ENCODE data around the gene MAP6.
"Not testable (repeated sequence)": the region's sequence is repeated elsewhere in the genome, so short reads cannot be mapped to it uniquely, and the experiment has no call there.

MAP6 gene

DNA sequence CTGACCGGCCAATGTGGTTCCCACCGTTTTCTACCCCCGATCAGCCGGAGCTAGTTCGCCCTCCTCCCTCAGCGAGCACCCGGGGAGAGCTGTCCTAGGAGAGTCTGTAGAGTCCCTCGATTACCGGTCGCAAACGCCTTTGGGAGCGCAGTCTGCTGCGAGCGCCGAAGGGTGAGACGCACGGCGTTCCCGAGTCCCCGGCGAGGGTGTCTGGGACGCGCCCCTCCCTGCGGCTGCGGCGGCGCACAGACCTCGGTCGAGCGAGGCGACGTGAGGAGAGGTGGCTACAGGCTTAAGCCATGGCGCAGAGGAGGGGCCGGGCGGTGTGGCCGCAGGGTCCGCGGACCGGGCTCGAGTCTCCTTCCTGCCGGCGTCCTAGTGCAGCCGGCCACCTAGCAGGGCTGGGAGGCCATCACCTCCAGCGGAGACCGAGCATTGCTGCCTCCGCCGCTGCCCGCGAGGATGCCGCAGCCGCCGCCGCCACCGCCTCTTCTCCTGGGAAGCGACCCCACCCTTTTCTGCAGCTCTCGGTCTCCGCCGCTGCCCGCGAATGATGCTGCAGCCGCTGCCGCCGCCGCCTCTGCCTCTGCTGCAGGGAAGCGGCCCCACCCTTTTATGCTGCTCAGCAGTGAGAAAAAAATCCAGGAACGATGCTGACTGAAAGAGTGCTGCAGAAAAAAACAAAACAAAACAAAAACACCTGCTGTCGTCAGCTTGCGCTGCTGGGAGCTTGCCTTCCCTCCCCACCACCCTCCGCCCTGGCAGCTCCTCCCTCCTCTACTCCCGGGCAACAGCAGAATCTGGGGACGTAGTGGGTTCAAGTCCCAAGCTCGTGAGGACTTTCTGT lies at the start of gene MAP6:
TSS of gene MAP6 (minus strand) at position 588 of the 847 bp plus-strand sequence. CDS start 669 bp downstream, outside the sequence.
- peak; percentile 9 for DNase-seq

DNA sequence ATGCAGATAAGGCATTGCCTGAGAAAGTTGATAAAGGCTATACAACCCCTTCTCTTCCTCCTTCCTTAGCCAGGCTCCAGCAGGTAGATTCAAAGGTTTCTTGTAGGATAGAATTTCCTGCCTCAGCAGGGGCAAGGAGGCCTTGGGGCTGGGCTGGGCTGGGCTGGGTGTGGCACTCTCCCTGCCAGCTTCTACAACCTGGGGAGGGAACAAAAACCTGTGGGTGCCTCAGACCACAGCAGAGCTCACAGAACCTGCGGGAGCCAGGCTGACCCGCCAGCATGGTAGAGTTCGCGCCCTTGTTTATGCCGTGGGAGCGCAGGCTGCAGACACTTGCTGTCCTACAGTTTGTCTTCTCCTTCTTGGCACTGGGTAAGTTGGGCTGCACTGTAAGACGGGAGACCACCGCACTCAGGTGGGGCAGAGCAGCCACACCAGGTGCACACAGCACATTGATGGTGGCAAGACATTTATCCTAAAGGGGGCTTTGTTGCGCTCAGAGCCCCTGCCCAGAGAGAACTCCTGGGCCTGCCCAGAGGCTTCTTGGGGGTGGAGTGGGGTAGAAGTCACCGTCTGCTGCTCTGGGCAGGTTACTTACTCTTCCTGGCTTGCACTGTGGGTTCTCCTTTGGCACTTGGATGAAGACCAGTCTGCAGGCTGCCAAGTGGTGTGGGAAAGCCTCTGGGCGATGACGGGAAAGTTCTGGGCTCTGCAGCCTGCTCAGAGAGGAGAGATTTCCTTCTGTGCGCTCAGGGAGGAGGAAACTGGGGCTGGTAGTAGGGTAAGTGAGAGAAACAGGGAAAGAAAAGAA lies 49.0 kb upstream of the MAP6 start, which contains the start of gene MOGAT2:
TSS of gene MOGAT2 (plus strand) at position 231 of the 811 bp plus-strand sequence. CDS start at position 282, 51 bp downstream.
- DNase-seq: no peak

DNA sequence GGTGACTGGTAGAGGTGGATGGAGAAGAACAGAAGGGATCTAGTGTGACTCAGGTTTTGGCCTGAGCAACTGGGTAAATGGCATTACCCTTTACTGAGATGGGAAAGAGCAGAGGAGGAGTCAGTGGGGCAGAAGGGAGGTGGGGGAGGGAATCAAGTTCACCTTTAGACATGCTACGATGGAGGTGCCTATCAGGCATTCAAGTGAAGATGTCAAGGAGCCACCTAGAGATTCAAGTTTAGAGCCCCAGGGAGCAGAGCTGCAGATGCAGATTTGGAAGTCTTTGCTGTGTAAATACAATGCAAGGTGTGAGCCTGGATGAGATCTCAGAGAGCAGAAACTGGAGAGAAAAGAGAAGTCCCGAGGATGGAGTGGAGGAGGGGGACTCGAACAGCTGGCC lies 47.8 kb upstream of the MAP6 start:
- DNase-seq: no peak

DNA sequence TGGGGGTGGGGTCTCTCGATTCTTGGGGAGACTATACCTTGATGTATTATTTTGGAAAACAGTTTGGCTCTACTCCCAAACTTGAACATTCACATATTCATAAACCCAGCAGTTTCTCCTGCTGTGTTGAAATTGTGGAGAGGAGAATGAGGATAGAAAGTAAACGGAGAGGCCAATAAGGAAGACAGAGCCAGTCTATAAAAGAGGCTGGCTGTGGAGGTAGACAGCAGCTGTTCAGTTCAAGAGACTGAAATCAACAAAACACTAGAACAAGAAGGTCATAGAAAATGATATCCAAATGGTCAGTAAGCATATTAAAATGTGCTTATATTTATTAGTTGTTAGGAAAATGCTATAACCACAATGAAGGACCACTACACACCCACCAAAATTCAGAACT lies 46.9 kb upstream of the MAP6 start:
- DNase-seq: no peak

DNA sequence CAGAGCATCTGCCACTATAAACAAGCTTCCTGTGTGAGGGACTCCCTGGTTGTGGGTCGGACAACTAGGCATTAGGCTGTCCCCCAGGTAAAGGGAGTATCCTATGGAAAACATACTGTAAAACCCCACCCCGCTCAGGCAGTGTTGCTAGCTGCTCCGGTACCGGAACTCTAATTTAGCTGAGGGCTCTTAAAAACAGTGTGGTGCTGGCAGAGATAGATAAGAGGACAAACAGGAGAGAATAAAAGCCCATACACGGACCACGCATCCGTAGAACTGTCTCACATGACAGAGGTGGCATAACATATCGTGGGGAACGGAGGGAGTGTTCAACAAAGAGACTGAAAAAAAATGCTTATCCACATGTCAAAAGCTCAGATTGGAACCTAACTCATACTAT lies 45.4 kb upstream of the MAP6 start:
- no peak for DNase-seq

DNA sequence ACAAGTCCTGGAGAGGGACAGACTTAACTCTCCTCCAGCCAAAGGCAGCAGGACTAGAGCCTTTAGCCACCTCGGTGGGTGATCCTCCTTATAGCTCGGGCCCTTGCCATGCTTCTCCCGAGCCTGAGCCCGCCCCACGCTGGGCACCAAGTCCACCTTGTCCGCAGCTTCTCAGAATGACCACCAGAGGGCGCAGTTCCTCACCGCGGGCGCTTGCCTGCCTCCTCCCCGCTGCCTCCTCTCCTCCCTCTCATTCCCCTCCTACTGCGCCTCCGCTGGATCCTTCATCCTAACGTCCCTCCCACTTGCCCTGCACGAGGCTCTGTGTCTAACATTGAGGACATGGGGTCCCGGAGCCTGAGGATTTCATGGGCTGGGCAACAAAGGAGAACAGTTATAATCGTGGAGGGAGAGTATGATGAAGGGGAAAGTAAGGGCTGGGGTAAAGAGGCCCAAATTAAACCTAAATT lies 37.5 kb upstream of the MAP6 start:
- DNase-seq: peak; percentile 68

DNA sequence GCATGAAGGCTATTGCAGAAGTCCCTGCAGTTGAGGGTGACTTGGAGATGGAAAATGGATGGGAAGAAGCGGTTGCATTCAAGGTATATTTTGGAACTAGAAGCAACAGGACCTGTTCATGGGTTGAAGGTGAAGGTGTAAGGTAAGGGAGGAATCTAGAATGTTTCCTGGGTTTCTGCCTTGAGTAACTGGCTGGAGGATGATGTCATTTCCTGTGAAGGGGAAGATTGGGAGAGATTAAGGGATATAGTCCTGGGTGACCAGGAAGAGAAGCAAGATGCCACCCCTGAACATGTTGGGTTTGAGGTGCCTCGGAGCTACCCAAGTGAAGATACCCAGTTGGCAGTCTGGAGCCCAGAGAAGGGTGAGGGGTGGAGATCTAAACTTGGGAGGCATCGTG lies 36.7 kb upstream of the MAP6 start:
- DNase-seq: no peak

DNA sequence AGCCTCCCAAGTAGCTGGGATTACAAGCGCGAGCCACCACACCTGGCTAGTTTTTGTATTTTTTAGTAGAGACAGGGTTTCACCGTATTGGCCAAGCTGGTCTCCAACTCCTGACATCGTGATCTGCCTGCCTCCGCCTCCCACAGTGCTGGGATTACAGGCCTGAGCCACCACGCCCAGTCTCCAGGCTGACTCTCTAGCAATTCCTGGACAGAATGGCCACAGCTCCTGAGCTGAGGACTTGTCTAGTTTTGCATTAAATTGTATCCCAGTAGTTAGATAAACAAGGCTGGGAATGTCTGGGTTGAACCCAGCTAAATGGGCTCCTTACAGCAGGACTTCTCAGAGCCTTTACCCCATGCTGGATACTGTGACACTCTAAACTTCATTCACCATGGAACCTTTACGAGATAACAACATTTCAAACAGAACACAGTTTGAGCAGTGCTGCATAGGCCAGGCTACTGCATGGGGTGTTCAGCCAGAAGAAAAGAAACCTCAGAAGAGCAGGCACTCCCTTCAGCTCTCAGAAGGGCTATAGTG lies 34.9 kb upstream of the MAP6 start:
- DNase-seq: no peak

DNA sequence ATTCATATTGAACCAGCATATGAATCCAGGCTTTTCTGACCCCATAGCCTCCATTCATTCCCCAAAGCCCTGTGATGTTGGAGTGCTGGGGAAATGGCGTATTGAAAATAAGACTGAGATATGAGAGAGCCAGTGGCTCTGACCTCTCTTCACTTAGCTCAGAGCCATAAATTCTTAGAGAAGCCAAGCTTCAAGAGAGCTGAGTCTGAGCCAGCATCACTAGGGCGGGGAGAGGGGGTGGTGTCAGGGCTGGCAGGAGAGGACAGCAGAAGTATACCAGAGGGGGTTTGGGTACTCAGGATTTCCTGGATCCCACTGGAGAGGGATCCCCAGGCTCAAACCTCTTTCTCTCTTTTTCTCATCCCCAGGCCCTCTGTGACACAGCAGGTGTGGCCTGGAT lies 32.1 kb upstream of the MAP6 start:
- no peak for DNase-seq

DNA sequence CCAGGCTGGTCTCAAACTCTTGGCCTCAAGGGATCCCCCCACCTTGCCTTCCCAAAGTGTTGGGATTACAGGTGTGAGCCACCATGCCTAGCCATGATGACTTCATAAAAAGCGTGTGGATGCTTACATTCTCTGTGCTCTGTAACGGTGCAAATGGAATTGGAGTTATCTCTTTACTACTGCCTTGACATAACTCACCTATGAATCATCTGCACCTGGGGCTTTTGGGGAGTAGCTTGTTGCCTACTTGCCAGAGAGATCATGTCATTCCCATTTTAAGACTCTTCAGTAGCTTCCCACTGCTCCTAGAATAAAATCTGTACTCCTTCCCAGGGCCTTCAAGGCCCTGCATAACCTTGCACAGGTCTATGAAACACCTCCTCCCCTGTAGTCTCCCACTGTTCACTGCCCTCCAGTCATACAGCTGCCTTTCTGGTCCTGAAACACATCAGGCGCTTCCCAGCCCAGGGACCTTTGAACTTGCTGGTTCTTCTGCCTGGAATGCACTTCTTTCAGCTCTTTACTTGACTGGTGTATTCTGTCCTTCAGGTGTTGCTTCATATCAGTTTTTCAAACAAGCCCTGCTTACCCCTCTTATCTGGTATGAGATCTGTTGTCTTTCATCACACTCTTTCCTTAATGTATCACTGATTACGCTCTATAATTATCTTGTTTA lies 29.2 kb upstream of the MAP6 start:
- no peak for DNase-seq

DNA sequence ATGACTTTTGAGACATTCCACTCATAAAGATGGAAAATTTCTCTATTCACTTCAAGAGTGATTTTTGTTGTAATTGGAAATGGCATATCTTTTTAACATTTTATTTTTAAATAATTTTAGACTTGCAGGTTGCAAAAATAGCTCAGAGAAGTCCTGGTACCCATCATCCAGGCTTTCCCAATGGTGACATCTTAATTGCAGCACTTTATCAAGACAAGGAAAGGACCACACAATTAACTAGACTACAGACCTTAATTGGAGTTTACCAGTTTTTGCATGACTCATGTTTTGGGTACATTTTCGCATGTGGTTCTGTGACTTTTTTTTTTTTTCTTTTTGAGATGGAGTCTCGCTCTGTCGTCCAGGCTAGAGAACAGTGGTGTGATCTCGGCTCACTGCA lies 23.0 kb upstream of the MAP6 start:
- no peak for DNase-seq

DNA sequence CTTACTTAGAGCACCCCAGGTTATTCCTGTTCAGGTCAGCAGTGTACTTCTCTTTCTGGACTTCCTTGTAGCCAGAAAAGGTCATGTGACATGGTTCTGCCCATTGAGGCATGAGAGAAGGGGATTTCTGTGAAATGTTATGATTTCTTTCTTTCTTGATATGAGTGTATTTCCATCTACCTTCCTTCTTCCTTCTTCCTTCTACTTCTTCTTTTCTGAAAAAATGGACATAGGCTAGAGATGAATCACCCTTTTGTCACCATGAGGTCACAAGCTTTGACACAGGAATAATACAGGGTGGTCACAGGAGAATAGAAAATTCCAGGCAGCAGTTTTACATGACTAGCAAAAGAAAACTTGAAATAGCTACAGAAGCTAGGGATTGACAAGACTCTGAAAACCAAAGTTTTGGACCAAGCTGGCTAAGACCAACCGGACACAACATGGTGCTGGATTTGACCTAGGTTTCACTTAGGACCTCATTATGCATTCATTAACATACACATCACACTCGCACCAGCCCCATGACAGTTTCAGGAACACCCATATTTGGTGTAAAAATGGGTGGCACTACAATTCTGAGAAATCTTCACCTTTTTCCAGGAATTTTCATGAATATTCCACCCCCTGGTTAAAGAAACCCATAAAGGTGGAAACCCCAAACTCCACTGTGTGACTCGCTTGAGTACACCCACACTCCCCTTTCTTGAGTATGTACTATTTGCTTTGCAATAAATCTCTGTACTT lies 21.2 kb upstream of the MAP6 start:
- no peak for DNase-seq

DNA sequence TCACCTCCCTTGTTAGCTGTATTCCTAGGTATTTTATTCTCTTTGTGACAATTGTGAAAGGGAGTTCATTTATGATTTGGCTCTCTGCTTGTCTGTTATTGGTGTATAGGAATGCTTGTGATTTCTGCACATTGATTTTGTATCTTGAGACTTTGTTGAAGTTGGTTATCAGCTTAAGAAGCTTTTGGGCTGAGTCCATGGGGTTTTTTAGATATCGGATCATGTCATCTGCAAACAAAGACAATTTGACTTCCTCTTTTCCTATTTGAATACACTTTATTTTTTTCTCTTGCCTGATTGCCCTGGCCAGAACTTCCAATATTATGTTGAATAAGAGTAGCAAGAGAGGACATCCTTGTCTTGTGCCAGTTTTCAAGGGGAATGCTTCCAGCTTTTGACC lies 15.0 kb upstream of the MAP6 start:
- not testable (repeated sequence) for DNase-seq

DNA sequence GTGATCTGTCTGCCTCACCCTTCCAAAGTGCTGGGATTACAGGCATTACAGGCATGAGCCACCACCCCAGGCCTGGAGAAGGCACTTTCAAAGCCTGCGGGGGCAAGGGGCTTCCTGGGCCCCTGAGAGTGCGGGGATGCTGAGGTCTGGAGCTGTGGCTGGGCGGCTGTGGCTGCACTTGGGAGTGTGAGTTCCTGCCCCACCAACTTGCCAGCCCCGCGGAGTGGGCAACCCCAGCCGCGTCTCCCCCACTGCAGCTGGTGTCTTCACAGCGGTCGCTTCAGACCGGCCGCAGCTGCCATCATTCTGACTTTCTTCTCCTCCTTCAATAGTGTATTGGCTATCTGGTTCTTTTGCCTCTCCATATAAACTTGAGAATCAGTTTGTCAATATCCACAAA lies 10.7 kb upstream of the MAP6 start:
- DNase-seq: no peak

DNA sequence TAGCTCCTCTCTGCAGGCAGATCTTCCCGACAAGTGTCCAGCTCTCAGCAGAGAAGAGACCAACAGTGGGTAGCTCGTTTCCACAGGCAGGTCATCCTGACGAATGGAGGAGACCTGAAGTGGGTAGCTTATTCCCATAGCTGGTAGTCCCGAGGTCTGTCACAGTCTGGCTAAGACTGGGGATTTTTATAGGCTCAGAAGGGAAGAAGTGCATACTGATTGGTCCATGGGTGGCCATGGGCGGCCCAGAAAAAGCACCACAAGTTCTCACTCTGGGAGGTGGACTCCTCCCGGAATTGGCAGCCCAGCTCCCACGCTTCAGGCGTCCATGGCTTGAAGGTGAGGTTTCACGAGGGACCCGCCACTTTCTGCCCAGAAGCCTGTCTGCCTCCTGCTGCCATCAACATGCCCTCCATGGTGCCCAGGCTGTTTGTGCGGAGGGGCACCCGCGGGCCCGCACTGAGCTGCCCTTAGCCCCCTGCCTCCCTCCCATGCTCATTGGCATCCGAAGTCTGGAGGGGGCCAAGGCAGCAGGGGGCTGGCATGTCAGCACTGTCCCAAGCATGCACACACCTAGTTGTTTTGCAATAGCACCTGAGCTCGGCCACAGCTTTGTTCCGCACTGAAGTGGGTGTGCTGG lies 9.9 kb upstream of the MAP6 start:
- DNase-seq: no peak

DNA sequence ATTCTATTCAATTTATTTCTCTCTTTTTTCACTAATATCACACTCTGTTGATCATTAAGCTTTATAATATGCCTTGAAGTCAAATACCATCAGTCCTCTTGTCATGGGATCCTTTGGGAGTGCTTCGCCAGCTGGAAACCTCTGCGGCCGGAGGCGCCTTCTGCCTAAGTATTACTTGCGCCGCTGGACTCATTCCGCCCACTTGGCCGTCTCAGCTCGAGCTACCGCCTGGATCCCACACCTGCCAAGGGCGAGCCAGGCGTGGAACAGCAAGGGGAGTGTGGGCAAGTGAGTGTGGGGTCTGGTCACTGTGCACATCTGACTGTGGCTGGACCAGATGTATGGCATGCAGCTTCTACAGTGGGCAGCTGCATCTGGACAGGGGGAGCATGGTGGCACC lies 9.1 kb upstream of the MAP6 start:
- DNase-seq: no peak

DNA sequence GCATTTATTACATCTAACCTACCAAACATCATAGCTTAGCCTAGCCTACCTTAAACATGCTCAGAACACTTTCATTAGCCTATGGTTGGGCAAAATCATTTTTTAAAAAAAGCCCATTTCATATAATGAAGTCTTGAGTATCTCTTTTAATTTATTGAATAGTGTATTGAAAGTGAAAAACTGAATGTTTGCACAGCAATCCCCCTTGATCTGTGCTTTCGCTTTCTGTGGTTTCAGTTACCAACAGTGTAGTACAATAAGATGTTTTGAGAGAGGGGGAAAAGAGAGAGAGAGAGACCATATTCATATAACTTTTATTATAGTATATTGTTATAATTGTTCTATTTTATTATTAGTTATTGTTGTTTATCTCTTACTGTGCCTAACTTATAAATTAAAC lies 8.4 kb upstream of the MAP6 start:
- DNase-seq: no peak

DNA sequence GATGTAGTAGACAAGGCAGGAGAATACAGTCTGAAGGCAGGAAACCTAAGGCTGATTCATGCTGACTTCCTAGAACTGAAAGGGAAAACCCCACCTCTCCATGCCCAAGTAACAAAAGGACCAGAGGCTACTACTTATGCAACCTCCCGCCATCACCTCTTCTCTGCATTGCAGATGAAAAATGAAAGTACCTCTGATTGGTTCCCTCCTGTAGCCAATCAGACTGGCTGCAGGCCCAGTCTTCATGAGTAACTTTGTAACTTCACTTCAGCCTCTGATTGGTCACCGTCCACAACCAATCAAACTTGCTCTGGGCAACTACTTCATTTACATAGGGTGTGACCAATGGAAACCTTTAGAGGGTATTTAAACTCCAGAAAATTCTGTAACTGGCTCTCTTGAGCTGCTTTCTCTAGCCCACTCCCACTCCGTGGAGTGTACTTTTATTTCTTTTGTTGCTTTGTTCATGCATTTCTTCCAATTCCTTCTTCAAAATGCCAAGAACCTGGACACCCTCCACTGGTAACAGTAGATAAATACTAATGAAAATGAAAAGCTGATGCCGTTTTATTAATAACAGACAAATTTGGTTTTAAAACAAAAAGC lies 5.2 kb upstream of the MAP6 start:
- peak; percentile 65 for DNase-seq

DNA sequence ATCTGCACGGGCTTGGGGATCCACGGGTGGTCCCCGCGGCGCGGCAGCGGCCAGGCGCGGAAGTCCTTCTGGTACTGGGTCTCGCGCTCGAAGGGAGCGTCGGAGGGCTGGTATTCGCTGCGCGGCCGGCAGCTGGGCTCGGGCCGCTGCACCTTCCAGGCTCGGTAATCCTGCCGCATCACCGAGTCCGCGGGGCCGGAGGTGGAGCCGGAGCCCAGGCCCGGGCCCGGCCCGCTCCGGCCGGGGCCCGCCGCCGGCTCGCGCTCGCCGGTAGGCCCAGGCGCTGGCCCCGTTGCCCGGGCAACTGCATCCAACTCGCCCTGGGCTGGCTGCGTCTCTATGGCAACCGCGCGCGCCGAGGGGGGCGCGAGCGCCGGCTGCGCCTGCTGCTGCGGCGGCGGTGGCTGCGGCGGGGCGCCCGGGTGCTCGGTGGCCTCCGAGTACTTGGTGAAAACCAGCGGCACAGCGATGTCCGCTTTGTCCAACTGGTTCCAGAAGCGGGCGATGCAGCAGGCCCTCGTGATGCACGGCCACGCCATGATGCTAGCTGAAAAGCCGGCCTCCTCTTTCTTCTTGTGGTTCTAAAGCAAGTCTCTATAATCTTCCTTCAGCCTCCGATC lies 897 bp downstream of the MAP6 start:
- DNase-seq: no peak

DNA sequence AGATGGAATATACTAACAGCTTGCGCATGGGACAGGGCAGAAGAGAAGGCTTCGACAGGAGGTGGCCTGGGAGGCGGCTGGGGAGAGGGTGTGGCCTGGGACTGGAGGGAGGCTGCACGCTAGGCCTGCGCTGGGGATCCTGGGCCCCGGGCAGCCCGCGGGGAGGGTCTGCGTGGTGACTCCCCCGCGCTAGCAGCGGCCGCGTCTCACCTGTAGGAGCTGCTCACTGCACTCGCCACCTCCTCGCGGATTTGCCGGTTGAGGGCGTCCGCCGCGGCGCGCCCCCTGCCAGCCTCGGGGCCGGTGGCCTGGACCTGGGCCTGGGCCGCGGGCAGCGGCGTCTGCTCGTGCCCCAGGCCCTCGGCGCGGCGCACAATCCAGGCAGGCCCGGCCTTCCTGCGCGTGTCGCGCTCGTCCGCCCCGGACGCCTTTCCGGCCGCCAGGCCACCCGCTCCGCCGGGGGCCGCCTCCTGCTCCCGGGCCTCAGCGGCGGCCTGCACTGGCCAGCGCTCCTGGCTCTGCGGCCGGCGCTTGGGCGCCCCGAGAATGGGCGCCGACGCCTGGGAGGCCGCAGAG lies 1.5 kb downstream of the MAP6 start:
- DNase-seq: no peak

DNA sequence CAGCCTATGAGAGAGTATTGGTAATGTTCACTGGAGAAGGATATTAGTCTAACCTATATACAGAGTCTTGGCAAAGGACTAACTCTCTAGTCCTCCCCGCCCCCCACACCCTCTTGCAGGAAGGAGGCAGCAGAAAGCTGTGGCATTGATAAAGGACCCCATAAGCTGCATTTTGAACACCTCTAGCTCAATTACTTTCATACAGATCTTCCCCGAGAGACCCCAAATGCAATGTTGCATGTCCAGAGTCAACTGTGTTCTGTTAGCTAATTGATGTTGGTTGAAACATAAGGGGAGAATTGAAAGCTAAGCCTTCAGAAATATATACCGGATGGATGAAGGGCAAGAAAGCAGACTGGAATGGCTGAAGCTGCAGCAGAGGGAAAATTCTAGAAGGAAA lies 2.8 kb downstream of the MAP6 start:
- no peak for DNase-seq

Measured in stimulated activated CD4-positive, alpha-beta T cell treated with anti-CD3 and anti-CD28 coated beads, Interleukin-1b, Interleukin-23, amount 100 ng/mL, for 48 hours (primary cell).